HPDE6-E6E7 (cell line): ENCODE results near the gene CTNNBL1.

Source experiments
- DNase-seq: peaks from one replicate; pipeline ENCODE4 v3.0.0; 2011; ENCODE audit warnings: missing footprints; ENCODE audit errors: extremely low spot score

Gene CTNNBL1

GRCh38 chr20:37821696-37822095 lies 127.9 kb downstream of the CTNNBL1 start:
- no peak for DNase-seq

GRCh38 chr20:37822141-37822601 lies 128.3 kb downstream of the CTNNBL1 start:
- no peak for DNase-seq

- DNase-seq: no peak
Measured at GRCh38 chr20:37823296-37823980, 129.6 kb downstream of the CTNNBL1 start.

- DNase-seq: no peak
Measured at GRCh38 chr20:37827605-37828004, 133.8 kb downstream of the CTNNBL1 start.

GRCh38 chr20:37828684-37829083 lies 134.9 kb downstream of the CTNNBL1 start:
- DNase-seq: no peak

- DNase-seq: no peak
Measured at GRCh38 chr20:37829128-37829527, 135.3 kb downstream of the CTNNBL1 start.

- DNase-seq: no peak
Measured at GRCh38 chr20:37833221-37833896, 139.5 kb downstream of the CTNNBL1 start.

- DNase-seq: no peak
Measured at GRCh38 chr20:37836926-37837325, 143.1 kb downstream of the CTNNBL1 start.

- DNase-seq: no peak
Measured at GRCh38 chr20:37837924-37838323, 144.1 kb downstream of the CTNNBL1 start.

GRCh38 chr20:37838769-37839431 lies 145.1 kb downstream of the CTNNBL1 start:
- DNase-seq: no peak

GRCh38 chr20:37839432-37839827 lies 145.6 kb downstream of the CTNNBL1 start:
- no peak for DNase-seq

- DNase-seq: no peak
Measured at GRCh38 chr20:37839955-37840354, 146.1 kb downstream of the CTNNBL1 start.

GRCh38 chr20:37841389-37841788 lies 147.6 kb downstream of the CTNNBL1 start:
- DNase-seq: no peak

GRCh38 chr20:37841971-37842370 lies 148.1 kb downstream of the CTNNBL1 start:
- no peak for DNase-seq

- no peak for DNase-seq
Measured at GRCh38 chr20:37845241-37845681, 151.4 kb downstream of the CTNNBL1 start.

GRCh38 chr20:37845878-37846277 lies 152.0 kb downstream of the CTNNBL1 start:
- DNase-seq: no peak

- no peak for DNase-seq
Measured at GRCh38 chr20:37846573-37846972, 152.7 kb downstream of the CTNNBL1 start.

GRCh38 chr20:37848706-37849105 lies 154.9 kb downstream of the CTNNBL1 start:
- DNase-seq: no peak

GRCh38 chr20:37849156-37849555 lies 155.3 kb downstream of the CTNNBL1 start:
- no peak for DNase-seq

GRCh38 chr20:37849566-37849965 lies 155.7 kb downstream of the CTNNBL1 start:
- no peak for DNase-seq

- no peak for DNase-seq
Measured at GRCh38 chr20:37850036-37850592, 156.3 kb downstream of the CTNNBL1 start.

- no peak for DNase-seq
Measured at GRCh38 chr20:37850724-37851355, 157.0 kb downstream of the CTNNBL1 start.
